DMS114 treated with DMSO at 0.1 percent for 48 hours (cell line): ENCODE measurements around the gene PTPRN2.

Source experiments
- DNase-seq: peaks from one replicate; lab custom pipeline; 2025; ENCODE audit not compliant: unreplicated experiment; lab: John Stamatoyannopoulos, UW

Gene PTPRN2

DNA sequence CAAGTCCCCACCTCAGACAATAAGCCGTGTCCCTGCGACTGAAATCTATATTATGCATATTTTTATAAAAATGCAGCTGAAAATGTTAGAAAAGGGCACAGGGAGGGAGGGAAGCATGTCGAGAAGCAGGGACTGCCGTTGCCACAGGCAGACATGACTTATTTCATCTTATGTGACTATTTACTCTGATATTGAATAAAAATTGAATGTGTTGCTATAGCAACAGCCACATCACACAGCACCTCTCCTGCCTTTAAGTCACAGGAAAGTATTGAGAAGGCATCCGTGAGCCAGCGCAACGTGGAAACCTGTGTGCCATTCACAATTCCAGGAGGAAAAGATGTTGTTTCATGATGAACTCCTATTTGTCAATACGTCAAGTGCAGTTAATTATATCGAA, 701.4 kb downstream of the PTPRN2 start:
- DNase-seq: no peak

DNA sequence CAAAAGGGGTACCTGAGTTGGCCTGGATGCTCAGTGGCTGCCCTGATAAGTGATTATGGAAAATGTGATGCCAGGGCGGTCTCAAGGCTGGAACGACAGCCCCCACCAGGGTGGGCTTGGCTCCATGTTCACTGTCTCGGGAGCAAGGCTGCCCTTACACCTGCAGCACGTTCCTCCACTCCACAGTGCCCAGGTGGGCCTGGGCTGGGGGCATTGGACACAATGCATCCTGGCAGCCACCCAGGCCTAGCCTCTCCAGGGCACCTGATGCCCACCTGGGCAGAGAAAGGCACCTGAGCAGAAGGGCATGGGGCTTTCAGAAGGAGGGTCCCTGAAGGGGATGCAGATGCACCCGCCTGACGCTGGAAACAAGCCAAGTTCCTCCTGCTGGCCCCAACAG, 702.5 kb downstream of the PTPRN2 start:
- no peak for DNase-seq

DNA sequence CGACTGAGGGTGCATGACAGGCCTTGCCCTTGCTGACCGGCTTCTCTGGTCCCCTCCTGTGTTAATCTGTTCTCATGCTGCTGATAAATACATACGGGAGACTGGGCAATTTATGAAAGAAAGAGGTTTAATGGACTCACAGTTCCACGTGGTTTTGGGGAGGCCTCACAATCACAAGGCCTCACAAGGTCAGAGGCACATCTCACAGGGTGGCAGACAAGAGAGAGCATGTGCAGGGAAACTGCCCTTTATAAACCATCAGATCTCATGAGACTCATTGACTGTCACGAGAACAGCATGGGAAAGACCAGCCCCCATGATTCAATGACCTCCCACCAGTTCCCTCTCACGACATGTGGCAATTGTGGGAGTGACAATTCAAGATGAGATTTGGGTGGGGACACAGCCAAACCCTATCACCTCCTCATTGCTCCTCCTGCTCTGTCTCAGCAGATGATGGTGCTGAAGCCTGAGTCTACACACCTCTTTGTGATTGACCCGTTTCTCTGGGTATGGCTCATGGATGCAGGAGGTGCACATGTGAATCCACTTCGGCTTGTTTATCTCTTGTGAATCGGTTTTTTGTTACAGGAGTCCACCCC, 703.1 kb downstream of the PTPRN2 start:
- no peak for DNase-seq

DNA sequence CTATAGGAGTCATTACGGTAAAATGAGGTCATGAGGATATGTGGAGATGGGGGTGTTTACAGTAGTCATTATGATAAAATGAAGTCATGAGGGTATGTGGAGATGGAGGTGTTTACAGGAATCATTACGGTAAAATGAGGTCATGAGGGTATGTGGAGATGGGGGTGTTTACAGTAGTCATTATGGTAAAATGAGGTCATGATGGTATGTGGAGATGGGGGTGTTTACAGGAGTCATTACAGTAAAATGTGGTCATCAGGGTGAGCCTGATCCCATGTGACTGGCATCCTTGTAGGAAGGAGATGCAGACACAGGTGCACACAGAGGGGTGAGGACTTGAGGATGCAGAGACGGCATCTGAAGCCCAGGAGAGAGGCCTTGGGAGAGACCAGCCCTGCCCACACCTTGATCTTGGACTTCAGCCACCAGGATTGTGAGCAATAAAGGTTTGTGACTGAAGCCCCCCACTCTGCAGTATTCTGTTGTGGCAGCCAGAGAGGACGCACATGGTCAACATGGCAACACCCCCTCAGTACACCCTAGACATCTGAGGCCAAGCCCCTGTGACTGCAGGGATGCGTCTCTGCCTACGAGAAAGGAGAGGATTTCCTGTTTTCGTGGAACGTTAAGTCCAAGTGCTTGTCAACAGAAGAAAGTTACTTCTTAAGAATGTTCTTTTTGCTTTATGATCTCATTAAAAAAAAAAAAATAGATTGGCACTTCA, 706.4 kb downstream of the PTPRN2 start:
- no peak for DNase-seq

DNA sequence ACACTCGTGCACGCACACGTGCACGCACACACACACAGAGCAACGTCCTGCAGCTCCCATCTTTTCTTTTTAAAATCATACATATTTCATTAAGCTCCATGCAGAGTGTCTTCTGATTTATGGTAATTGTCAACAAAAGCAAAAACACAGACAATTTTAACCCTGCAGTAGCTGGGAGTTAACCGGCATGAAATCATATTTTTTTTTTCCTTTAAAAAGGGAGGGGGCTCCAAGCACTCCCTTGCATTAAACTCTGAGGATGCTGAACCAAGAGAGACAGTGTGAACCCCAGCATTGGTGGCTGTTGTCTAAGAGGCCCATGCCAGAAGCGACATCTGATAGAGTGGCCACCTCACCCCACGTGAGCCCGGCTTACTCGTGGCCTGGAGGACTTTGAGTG, 708.2 kb downstream of the PTPRN2 start:
- DNase-seq: no peak

DNA sequence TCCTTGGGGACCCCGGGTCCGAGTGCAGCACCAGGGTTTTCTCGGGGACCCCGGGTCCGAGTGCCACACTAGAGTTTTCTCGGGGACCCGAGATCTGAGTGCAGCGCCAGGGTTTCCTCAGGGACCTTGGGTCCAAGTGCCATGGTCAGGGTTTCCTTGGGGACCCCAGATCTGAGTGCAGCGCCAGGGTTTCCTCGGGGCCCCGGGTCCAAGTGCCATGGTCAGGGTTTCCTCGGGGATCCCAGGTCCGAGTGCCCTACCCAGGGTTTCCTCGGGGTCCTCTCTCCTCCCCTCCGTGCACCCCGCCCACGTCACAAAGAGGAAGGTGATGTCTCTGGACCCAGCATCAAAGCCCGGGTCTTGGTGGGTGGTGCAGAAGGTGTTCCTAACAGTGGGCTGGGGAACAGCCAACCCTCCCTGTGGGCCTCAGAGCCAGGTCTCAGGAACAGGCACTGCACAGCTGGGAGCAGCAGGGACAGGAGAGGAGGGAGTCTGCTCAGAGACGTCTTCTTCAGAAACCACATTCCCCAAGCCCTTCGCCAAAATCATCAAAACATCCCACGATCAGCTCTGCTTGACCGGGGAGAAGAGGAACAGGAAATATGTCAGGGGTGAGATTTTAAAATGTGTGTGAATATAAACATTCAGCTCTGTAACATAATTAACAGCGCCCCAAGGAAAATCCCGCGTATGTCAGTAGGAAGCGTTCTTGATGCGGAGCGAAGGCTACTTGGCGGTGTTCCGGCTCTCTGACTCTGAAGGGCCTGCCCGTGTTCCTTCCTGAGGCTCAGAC, 710.1 kb downstream of the PTPRN2 start:
- DNase-seq: no peak

DNA sequence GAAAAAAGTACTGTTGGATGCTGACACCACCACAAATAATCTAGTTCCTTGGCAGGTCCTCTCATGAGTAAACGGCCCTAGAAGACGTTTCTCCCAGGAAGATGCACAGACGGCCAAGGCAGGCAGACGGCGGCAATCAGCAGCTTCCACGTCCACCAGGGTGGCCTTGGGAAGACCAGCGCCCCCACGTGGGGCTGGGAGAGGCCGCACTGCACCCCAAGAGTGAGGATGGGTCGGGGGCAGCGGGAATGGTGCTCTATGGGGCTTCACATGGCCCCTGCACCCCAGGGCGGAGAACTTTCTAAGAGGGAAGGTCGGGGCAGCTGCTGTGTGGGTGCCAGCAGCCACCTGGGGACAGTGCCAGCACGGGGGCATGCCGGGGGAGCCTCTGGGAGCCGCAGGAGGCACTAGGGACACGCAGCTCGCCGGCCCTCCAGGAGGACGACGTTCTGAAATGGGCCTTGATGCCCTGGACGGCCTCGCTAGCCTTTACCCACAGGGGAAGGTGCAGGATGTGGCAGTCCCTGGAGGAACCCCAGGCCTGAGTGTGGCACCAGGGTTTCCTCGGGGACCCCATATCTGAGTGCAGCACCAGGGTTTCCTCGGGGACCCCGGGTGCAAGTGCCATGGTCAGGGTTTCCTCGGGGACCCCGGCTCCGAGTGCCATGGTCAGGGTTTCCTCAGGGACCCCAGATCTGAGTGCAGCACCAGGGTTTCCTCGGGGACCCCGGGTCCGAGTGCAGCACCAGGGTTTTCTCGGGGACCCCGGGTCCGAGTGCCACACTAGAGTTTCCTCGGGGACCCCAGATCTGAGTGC, 710.9 kb downstream of the PTPRN2 start:
- no peak for DNase-seq

DNA sequence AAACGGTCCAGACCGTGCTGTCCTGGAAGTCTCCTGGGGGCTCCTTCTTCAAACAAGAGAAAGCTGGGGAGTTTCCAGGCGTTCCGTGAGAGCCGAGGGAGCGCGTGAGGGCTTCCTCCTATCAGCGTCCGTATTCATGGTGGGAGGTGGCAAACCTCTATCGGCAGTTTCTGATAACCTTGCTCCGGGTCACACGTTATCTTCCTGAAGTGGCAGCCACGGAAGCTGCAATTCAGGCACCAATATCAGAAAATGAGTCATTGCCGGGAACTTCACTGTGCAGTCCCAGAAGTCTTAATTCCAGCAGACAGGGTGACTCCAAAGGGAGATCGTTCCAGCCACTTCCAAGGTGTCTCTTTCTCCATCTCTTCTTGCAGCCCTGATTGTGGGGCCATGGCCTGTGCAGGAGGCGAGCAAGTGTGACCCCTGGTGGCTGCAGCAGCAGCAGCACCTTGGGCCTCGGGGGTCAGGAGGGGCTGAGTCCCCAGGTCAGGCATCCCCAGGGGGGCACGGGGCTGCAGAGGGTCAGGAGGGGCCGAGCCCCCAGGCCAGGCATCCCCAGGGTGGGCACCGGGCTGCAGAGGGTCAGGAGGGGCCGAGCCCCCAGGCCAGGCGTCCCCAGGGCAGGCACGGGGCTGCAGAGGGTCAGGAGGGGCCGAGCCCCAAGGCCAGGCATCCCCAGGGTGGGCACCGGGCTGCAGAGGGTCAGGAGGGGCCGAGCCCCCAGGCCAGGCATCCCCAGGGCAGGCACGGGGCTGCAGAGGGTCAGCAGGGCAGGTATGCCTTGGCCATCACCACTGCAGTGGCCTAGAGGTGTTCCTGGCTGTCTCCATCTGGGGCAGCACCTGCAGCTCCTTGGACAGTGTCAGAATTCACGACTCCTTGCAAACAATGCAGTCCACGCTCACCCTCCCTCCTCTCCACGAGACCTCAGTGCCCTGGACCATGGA, 712.1 kb downstream of the PTPRN2 start:
- DNase-seq: no peak

DNA sequence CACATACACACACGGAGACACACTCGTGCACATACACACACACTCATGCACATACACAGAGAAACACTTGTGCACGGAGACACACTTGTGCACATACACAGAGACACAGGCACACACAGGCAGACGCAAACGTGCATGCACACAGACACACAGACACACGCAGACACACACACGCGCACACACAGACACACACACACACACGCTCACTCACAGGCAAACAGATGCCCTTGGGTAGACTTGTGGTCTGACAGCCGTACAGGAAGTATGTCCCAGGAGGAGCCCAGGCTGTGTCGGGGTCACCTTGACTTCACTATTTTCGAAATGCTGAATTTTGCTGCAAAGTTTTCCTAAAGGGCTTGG, 712.8 kb downstream of the PTPRN2 start:
- no peak for DNase-seq

DNA sequence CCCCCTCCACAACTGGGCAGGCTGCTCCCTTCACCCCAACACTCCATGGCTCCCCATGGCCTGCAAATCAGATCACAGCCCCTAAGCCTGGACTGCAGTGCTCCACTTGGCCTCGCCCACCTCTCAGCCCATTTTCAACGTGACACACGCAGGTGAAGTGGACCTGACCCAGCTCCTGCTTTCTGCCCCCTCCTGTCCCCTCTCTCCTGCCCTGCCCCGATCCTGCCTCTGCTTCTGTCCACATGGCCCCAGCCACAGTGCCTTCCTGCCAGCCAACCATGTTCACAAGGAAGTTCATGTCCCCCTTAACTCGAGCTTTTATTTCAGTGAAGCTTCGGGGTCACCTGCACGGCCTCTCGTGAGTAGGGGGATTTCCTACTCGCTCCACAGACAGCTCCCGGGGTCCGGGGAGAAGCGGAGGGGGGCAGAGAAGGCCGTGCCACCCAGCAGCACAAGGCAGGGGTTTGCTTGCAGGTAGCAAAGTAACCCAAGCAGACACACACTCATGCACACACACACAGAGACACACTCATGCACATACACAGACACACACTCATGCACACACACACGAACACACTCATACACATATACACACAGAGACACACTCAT, 713.3 kb downstream of the PTPRN2 start:
- DNase-seq: no peak

DNA sequence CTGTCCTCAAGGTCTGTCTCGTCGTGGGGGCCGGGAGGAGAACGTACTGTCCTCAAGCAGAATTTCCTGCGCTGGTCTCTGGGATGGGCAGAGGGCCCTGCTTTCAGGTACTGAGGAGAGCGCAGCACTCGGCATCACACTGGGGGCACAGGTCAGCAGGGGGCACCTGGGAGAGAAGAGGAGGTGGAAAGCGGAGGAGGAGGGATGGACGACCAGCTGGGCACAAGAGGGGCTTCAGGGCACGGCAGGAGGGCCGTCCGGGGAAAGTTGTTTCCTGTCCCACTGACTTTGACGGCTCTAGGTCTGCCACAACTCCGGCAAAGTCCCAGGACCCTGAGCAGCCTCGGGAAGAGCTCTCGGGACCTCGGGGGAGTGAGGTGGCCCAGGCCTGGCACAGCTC, 714.0 kb downstream of the PTPRN2 start:
- DNase-seq: no peak

DNA sequence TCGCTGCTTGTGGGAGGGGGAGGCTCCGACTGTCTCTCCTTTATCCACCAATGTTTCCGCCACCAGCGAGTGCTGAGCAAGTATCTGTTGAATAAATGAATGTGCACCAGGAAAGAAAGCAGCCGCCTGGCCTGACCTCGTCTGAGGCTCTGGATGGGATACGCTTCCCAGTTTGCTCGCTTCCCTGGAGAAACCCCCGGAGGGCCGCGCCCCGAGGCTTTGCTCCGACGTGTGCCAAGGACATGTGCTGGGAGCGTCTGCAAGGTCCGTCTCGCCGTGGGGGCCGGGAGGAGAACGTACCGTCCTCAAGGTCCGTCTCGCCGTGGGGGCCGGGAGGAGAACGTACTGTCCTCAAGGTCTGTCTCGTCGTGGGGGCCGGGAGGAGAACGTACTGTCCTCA, 714.4 kb downstream of the PTPRN2 start:
- DNase-seq: no peak

DNA sequence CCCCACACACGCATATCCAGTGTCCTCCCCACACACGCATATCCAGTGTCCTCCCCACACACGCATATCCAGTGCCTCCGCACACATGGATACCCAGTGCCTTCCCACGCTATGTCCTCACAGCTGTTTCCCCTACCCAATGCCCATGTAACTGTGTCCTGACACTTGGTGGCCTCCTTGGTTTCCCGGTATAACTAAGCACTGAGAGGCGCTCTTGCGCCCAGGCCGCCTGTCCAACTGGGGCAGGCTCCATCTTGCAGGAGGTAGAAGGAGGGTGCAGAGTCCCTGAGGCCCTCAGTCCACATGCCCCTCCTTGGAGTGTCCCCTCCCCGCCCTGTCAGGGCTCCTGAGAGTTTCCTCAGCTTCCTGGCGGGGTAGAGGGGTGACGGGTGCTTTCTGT, 715.2 kb downstream of the PTPRN2 start:
- no peak for DNase-seq

DNA sequence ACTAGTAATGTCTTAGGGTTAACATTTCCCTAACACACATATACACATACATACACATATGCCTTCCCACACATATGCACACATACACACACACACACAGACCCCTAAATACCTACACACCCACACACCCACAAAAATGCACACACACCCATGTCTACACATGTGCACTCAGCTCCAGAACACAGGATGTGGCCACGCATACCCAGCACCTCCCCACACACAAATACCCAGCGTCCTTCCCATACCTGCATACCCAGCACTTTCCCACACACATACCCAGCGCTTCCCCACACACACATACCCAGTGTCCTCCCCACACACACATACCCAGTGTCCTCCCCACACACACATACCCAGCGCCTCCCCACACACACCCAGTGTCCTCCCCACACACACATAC, 715.9 kb downstream of the PTPRN2 start:
- no peak for DNase-seq

DNA sequence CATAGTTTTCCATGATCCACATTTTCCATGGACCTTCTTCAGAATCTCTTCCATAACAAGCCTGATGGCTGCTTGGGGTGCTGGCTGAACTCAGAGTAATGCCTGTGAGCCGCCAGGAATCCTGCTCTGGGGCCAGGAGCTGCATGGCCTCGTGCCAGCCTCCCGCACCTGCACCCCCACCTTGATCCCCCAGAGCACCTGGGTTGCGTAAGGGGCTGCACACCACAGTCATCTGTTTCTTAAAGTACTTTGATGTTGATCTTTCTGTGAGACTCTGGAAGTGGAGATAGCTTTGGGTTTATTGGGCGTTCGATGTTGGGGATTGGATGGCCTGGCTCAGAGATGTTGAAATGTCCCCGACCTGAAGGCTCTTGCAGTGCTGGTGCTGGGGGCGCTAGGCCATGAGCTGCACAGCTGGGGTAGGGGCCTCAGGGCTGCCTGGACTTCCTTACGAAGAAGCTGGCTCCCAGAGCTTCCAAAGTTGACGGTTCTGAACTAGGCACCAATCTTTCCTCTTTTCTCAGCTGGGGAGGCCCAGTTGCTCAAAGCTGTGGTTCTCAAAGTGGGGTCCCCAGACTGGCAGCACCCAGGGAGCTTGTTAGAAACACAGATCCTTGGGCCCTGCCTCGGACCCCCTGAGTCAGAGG, 716.9 kb downstream of the PTPRN2 start:
- DNase-seq: no peak

DNA sequence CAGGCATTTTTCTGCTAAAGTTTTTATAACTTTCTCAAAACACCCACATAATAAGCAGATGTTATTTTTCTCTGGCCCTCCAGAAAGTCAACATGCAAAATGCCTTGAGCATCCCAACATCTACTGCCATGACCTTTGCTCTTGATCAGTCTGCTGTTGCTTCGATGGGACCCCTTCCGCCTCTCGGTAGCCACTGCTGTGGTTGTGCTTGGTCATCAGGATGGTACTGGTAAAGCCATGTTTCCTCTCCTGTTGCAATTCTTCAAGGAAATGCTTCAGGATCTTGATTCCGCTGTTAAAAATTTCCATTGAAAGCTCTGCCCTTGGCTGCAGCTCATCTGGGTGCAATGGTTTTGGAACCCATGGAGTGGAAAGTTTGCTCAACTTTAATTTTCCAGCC, 717.8 kb downstream of the PTPRN2 start:
- DNase-seq: no peak

DNA sequence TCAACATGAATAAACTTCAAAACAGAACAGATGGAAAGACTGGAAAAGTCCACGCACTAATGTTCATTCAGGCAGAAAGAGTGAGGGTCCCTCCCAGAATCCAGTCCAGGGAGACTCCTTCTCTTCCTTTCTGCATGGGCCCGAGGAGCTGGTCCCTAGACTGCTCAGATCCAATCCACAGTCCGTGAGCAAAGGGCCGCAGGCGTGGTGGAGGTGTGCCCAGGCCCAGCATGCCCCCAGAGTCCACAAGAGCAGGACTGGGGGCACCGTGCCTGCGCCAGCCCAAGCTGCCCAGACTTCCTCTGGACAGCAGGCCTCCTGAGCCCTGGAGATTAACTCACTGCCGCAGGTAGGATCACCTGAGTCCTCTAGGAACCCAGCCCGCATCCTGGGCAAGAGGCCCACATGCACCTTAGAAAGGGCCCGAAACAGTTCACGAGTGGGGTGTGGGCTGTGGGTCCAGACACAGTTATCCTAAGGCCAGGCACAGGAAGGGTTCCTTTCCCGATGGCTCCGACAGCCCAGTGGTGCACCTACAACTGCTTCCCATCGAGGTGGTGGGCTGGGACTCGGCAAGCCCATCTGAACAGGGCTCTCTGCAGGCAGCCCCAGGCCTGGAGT, 719.8 kb downstream of the PTPRN2 start:
- no peak for DNase-seq

DNA sequence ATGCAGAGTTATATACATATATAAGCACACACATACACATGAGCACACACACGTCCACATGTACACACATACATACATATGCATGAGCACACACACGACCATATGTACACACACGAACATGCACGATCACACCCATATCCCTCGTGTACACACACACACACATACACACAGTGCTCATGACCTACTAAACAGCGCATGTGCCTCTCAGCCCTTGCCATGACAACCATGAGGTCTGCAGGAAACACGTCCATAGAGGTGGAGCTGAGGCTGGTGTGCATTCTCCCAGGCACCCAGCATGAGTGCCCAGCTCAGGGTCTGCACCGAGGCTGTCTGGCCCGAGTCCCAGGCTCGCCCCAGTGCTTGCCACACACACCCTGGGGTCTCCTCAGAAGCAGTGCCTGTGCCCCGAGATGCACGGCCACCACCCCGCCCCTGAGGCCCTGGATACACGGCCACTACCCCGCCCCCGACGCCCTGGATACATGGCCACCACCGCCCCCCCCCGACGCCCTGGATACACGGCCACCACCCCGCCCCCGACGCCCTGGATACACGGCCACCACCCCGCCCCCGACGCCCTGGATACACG, 721.2 kb downstream of the PTPRN2 start:
- DNase-seq: no peak
